Prostate gland (tissue), 2 donors: ENCODE results near the gene COL4A1.
"Not testable (repeated sequence)": the region's sequence is repeated elsewhere in the genome, so short reads cannot be mapped to it uniquely, and the experiment has no call there.

ENCODE experiments used
- CTCF ChIP-seq, 4 experiments: fragments of 200-600 bp in 2 of 4; fragments of 450-650 bp in 2 of 4; sonication (generic) in 2 of 4; IDR thresholded peaks; 1 replicate in 3 of 4; 2 replicates in 1 of 4; pipeline ENCODE4 v1.5.1; 2016 to 2019; ENCODE audit warnings: antibody characterized with exemption in 4 of 4, mild to moderate bottlenecking in 2 of 4, moderate library complexity in 2 of 4
- POLR2A ChIP-seq: fragments of 450-650 bp; IDR thresholded peaks from one replicate; pipeline ENCODE4 v1.6.1; 2016; ENCODE audit warnings: antibody characterized with exemption, mild to moderate bottlenecking

DNA sequence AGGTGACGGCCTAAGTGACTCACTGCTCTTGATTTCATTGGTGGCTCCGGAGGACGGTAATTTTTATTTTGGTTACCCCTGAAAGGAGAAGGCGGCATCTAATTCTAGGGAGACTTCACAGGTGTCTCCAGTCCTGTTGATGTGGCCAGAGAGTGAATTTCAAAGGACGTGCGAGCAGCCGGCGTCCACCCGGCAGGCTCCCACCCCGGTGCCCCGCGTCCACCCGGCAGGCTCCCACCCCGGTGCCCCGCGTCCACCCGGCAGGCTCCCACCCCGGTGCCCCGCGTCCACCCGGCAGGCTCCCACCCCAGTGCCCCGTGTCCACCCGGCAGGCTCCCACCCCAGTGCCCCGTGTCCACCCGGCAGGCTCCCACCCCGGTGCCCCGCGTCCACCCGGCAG lies 6.3 kb upstream of the COL4A1 start:
- TF ChIP-seq POLR2A; CTCF (IDR thresholded peaks at IDR 0.05): not testable (repeated sequence)
